Measurements from ENCODE around the gene GPC6.

The GPC6 gene

DNA sequence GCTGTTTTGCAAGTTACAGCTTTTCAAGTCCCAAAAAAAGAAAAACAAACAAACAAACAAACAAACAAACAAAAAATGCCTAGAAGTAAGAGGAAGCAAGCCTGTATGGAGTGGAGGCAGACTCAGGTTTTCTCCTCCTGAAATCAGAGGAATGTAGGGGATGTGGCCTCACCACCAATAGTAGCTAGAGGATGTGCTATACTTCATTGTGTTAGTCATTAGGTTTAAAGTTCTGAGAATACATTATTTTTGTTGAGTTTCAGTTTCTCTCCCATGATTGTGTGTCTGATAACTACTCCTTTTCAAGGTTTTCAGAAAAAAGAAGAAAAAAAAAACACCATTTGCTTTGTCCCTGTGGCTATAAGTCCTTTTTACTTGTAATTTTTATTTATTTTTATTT is 524.5 kb downstream of the GPC6 start:
- H3K4me1 ChIP-seq (ENCODE audit: control insufficient read depth, insufficient read depth, low read length) = no peaks in the 10 kb centered on the region
- no peaks in the 10 kb centered on the region for H3K27me3 ChIP-seq (replicated peaks; ENCODE audit: control insufficient read depth, insufficient read depth, low read length)
- H3K9me3 ChIP-seq (ENCODE audit: control insufficient read depth, low read length) = no peaks in the 10 kb centered on the region
- no peak overlapping the region for H3K9ac ChIP-seq (ENCODE audit: low read length)
- no peaks in the 10 kb centered on the region for H3K36me3 ChIP-seq (ENCODE audit: control insufficient read depth, insufficient read depth, low read length, severe bottlenecking)
- no peak overlapping the region for H3K4me3 ChIP-seq (ENCODE audit: low read length)
- DNase-seq (ENCODE audit: low read depth) = no peak

DNA sequence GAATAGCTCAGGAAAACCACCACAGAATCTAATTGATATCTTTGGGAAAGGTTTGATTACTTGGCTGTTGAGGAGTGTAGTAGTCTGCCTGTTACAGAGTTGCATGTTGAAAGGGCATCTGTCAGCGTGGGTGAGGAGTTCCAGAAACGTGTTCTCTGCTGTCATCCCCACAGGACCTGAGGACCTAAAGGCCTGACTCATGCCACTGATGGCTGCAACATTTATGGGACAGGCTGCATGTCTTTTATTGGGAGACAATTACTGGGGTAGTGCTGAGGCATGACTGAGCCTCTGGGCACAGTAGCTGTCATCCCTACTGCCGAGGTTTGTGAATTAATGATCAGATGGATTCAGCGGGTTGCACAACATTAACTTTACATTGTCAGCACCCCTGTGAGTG is 525.9 kb downstream of the GPC6 start:
- H3K27me3 ChIP-seq (replicated peaks; ENCODE audit: control insufficient read depth, insufficient read depth, low read length) = no peaks in the 10 kb centered on the region
- DNase-seq (ENCODE audit: low read depth) = no peak

DNA sequence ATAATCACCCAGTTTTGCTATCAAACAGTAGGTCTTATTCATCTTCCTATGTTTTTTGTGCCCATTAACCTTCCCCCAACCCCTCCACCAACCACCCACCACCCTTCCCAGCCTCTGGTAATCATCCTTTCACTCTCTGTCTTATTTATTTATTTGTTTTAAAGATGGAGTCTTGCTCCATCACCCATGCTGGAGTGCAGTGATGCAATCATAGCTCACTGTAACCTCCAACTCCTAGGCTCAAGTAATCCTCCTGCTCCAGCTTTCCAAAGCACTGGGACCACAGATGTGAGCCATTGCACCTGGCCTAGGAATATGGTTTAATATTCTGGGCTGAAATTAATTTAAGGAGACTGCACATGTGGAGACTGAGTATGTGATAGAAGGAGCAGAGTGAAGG is 527.0 kb downstream of the GPC6 start:
- Histone ChIP-seq H3K4me1 (ENCODE audit: control insufficient read depth, insufficient read depth, low read length) (peaks cover 1% of the 10 kb centered on the region), H3K9me3 (ENCODE audit: control insufficient read depth, low read length) (no peaks in the 10 kb centered on the region), H3K9ac (ENCODE audit: low read length) (no peak overlapping the region), H3K4me3 (ENCODE audit: low read length) (no peak overlapping the region), H3K27me3 (replicated peaks; ENCODE audit: control insufficient read depth, insufficient read depth, low read length) (no peaks in the 10 kb centered on the region), H3K36me3 (ENCODE audit: control insufficient read depth, insufficient read depth, low read length, severe bottlenecking) (no peaks in the 10 kb centered on the region)
- no peak for DNase-seq (ENCODE audit: low read depth)

More for the DNA sequence above, 525.9 kb downstream of the GPC6 start:
- Histone ChIP-seq H3K4me3 (ENCODE audit: low read length) (no peak overlapping the region), H3K4me1 (ENCODE audit: control insufficient read depth, insufficient read depth, low read length) (no peaks in the 10 kb centered on the region), H3K9ac (ENCODE audit: low read length) (no peak overlapping the region), H3K9me3 (ENCODE audit: control insufficient read depth, low read length) (no peaks in the 10 kb centered on the region), H3K36me3 (ENCODE audit: control insufficient read depth, insufficient read depth, low read length, severe bottlenecking) (no peaks in the 10 kb centered on the region)

DNA sequence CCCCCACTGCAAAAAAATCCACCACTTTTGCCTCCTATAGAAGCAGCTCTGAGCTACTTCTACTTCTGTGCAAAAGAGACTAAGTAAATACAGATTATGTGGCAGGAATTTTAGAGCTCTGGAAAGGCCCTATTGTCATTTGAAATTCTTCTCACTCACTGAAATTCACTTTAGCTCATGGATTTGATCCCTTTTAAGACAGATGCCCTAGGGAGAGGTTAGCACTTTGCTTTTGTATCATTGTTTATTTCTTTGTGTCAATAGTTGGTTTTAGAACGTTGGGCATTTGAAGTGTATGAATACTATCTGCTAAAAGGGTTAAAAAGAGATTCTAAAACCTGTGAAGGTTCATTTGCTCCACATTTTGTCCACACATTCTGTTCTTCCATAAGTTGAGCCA is 528.7 kb downstream of the GPC6 start:
- no peak for DNase-seq (ENCODE audit: low read depth)
- no peak overlapping the region for H3K4me3 ChIP-seq (ENCODE audit: low read length)

GRCh38 chr13:93758575-93758974 is 532.0 kb downstream of the GPC6 start:
- H3K9me3 ChIP-seq (ENCODE audit: control insufficient read depth, low read length) = no peaks in the 10 kb centered on the region
- H3K9ac ChIP-seq (ENCODE audit: low read length) = no peak overlapping the region
- H3K36me3 ChIP-seq (ENCODE audit: control insufficient read depth, insufficient read depth, low read length, severe bottlenecking) = no peaks in the 10 kb centered on the region
- H3K4me3 ChIP-seq (ENCODE audit: low read length) = no peak overlapping the region
- no peak for DNase-seq (ENCODE audit: low read depth)
- no peaks in the 10 kb centered on the region for H3K27me3 ChIP-seq (replicated peaks; ENCODE audit: control insufficient read depth, insufficient read depth, low read length)
- H3K4me1 ChIP-seq (ENCODE audit: control insufficient read depth, insufficient read depth, low read length) = peaks cover 5% of the 10 kb centered on the region

More for the DNA sequence above, 528.7 kb downstream of the GPC6 start:
- Histone ChIP-seq H3K4me1 (ENCODE audit: control insufficient read depth, insufficient read depth, low read length) (peaks cover 5% of the 10 kb centered on the region), H3K9ac (ENCODE audit: low read length) (no peak overlapping the region), H3K36me3 (ENCODE audit: control insufficient read depth, insufficient read depth, low read length, severe bottlenecking) (no peaks in the 10 kb centered on the region), H3K9me3 (ENCODE audit: control insufficient read depth, low read length) (no peaks in the 10 kb centered on the region), H3K27me3 (replicated peaks; ENCODE audit: control insufficient read depth, insufficient read depth, low read length) (no peaks in the 10 kb centered on the region)

DNA sequence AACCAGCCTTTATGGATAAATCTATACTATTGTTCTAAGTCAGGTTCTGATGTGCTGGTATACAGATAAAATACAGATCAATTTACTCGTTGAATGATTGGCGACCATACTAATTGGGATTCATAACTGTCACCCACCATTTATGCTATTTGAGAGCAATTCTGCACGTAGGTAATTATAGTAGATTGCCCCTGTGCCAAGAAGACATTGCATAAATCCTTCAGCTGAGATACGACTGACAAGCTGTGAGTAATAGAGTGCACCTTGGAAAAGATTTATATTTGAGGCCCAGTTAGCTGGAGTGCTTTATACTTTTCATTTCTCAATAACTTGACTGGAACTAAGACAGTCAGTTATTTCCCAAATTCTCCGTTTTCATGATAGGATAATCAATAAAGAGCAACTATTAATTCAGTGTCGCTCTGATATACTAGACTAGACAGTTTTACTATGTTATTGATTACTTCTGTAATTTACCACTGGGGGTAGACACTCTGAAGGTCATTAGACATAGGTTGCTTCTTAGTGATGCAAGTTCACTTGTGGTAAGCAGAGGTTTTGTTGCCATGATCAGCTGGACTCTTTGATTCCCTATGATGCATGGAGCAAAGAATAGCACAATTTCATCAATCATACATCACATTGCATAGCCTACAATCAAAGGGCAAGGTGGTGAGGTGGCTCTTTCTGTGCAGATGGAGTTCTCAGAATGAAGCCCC is 536.3 kb downstream of the GPC6 start:
- DNase-seq (ENCODE audit: low read depth) = no peak
- Histone ChIP-seq H3K9me3 (ENCODE audit: control insufficient read depth, low read length) (no peaks in the 10 kb centered on the region), H3K9ac (ENCODE audit: low read length) (no peak overlapping the region), H3K4me3 (ENCODE audit: low read length) (no peak overlapping the region), H3K27me3 (replicated peaks; ENCODE audit: control insufficient read depth, insufficient read depth, low read length) (no peaks in the 10 kb centered on the region), H3K4me1 (ENCODE audit: control insufficient read depth, insufficient read depth, low read length) (peaks cover 5% of the 10 kb centered on the region), H3K36me3 (ENCODE audit: control insufficient read depth, insufficient read depth, low read length, severe bottlenecking) (no peaks in the 10 kb centered on the region)

DNA sequence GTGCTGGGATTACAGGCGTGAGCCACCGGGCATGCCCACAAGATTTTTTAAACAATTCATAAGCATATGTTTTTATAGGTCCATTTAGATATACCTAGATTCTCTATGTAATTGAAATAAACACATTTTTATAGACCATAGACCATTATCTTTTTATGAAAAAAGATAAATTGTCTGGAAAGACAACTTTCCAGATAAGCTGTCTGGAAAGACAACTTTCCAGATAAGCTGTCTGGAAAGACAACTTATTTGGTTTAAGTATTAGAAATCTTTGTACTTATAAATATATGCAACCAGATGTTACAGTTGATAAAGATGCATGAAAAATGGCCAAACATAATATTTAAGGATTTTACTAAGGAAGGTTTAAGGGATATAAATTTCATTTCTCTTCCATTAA is 538.5 kb downstream of the GPC6 start:
- H3K4me3 ChIP-seq (ENCODE audit: low read length) = no peak overlapping the region
- no peaks in the 10 kb centered on the region for H3K9me3 ChIP-seq (ENCODE audit: control insufficient read depth, low read length)
- no peak for DNase-seq (ENCODE audit: low read depth)
- no peaks in the 10 kb centered on the region for H3K4me1 ChIP-seq (ENCODE audit: control insufficient read depth, insufficient read depth, low read length)
- no peaks in the 10 kb centered on the region for H3K27me3 ChIP-seq (replicated peaks; ENCODE audit: control insufficient read depth, insufficient read depth, low read length)
- no peaks in the 10 kb centered on the region for H3K36me3 ChIP-seq (ENCODE audit: control insufficient read depth, insufficient read depth, low read length, severe bottlenecking)
- H3K9ac ChIP-seq (ENCODE audit: low read length) = no peak overlapping the region

DNA sequence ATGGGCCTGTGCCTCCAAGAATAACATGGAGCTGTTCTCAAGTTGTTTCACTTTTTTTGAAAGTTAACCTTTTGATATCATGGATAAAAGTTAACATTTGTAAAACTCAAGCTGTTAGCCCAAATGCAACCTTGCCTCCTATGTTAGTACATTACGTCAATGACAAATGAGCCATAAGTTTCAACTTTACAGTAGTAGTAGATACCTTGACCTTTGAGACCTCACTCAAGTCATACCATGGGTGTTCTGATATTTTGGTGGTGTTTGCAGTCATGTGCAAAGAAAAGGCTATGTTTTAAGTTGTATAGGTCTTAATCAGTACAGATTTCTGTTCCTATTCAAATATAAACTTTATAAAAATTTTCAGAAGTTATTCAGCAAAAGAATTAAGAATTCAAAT is 539.2 kb downstream of the GPC6 start:
- Histone ChIP-seq H3K4me3 (ENCODE audit: low read length) (no peak overlapping the region), H3K4me1 (ENCODE audit: control insufficient read depth, insufficient read depth, low read length) (no peaks in the 10 kb centered on the region), H3K9me3 (ENCODE audit: control insufficient read depth, low read length) (no peaks in the 10 kb centered on the region), H3K36me3 (ENCODE audit: control insufficient read depth, insufficient read depth, low read length, severe bottlenecking) (no peaks in the 10 kb centered on the region), H3K9ac (ENCODE audit: low read length) (no peak overlapping the region), H3K27me3 (replicated peaks; ENCODE audit: control insufficient read depth, insufficient read depth, low read length) (no peaks in the 10 kb centered on the region)
- no peak for DNase-seq (ENCODE audit: low read depth)

GRCh38 chr13:93766719-93767118 is 540.1 kb downstream of the GPC6 start:
- no peak for DNase-seq (ENCODE audit: low read depth)
- H3K4me3 ChIP-seq (ENCODE audit: low read length) = no peak overlapping the region
- no peaks in the 10 kb centered on the region for H3K9me3 ChIP-seq (ENCODE audit: control insufficient read depth, low read length)
- H3K36me3 ChIP-seq (ENCODE audit: control insufficient read depth, insufficient read depth, low read length, severe bottlenecking) = no peaks in the 10 kb centered on the region
- H3K4me1 ChIP-seq (ENCODE audit: control insufficient read depth, insufficient read depth, low read length) = no peaks in the 10 kb centered on the region
- no peaks in the 10 kb centered on the region for H3K27me3 ChIP-seq (replicated peaks; ENCODE audit: control insufficient read depth, insufficient read depth, low read length)
- no peak overlapping the region for H3K9ac ChIP-seq (ENCODE audit: low read length)

- H3K36me3 ChIP-seq (ENCODE audit: control insufficient read depth, insufficient read depth, low read length, severe bottlenecking) = no peaks in the 10 kb centered on the region
- no peak for DNase-seq (ENCODE audit: low read depth)
- H3K4me3 ChIP-seq (ENCODE audit: low read length) = no peak overlapping the region
- no peaks in the 10 kb centered on the region for H3K9me3 ChIP-seq (ENCODE audit: control insufficient read depth, low read length)
- H3K27me3 ChIP-seq (replicated peaks; ENCODE audit: control insufficient read depth, insufficient read depth, low read length) = no peaks in the 10 kb centered on the region
- H3K4me1 ChIP-seq (ENCODE audit: control insufficient read depth, insufficient read depth, low read length) = no peaks in the 10 kb centered on the region
- no peak overlapping the region for H3K9ac ChIP-seq (ENCODE audit: low read length)
Measured at GRCh38 chr13:93767180-93767916, 540.7 kb downstream of the GPC6 start.

GRCh38 chr13:93767917-93768409 is 541.4 kb downstream of the GPC6 start:
- H3K9ac ChIP-seq (ENCODE audit: low read length) = no peak overlapping the region
- H3K4me1 ChIP-seq (ENCODE audit: control insufficient read depth, insufficient read depth, low read length) = no peaks in the 10 kb centered on the region
- no peak overlapping the region for H3K4me3 ChIP-seq (ENCODE audit: low read length)
- H3K27me3 ChIP-seq (replicated peaks; ENCODE audit: control insufficient read depth, insufficient read depth, low read length) = no peaks in the 10 kb centered on the region
- H3K9me3 ChIP-seq (ENCODE audit: control insufficient read depth, low read length) = no peaks in the 10 kb centered on the region
- DNase-seq (ENCODE audit: low read depth) = no peak
- H3K36me3 ChIP-seq (ENCODE audit: control insufficient read depth, insufficient read depth, low read length, severe bottlenecking) = no peaks in the 10 kb centered on the region

All from adipocyte (in vitro differentiated cells).